ENCODE results near the gene IGSF23.
"Not testable (repeated sequence)": the region's sequence is repeated elsewhere in the genome, so short reads cannot be mapped to it uniquely, and the experiment has no call there.

Gene IGSF23

GRCh38 chr19:44598880-44599279 is 14.5 kb upstream of the IGSF23 start:
- H3K4me3 Mint-ChIP-seq, result no peak overlapping the region

GRCh38 chr19:44600466-44600865 is 12.9 kb upstream of the IGSF23 start:
- Mint-ChIP-seq H3K4me3 (no peak overlapping the region), H3K9me3 (peaks cover 6% of the 10 kb centered on the region), H3K27ac (no peak overlapping the region), H3K4me1 (peaks cover 1% of the 10 kb centered on the region), H3K36me3 (peaks cover 2% of the 10 kb centered on the region), H3K27me3 (peaks cover 3% of the 10 kb centered on the region)

More at GRCh38 chr19:44598880-44599279, 14.5 kb upstream of the IGSF23 start:
- H3K27me3 Mint-ChIP-seq, result peaks cover 7% of the 10 kb centered on the region
- no peak overlapping the region for H3K27ac Mint-ChIP-seq
- no peaks in the 10 kb centered on the region for H3K4me1 Mint-ChIP-seq
- H3K36me3 Mint-ChIP-seq, result peaks cover 2% of the 10 kb centered on the region
- peaks cover 6% of the 10 kb centered on the region for H3K9me3 Mint-ChIP-seq

GRCh38 chr19:44602081-44602480 is 11.3 kb upstream of the IGSF23 start:
- Mint-ChIP-seq H3K27me3 (peaks cover 2% of the 10 kb centered on the region), H3K4me1 (peaks cover 12% of the 10 kb centered on the region), H3K4me3 (no peak overlapping the region), H3K36me3 (peaks cover 2% of the 10 kb centered on the region), H3K27ac (no peak overlapping the region), H3K9me3 (peaks cover 6% of the 10 kb centered on the region)

GRCh38 chr19:44603201-44603945 is 10.0 kb upstream of the IGSF23 start:
- Mint-ChIP-seq H3K9me3 (peaks cover 6% of the 10 kb centered on the region), H3K27me3 (peaks cover 2% of the 10 kb centered on the region), H3K4me1 (peaks cover 25% of the 10 kb centered on the region), H3K27ac (no peak overlapping the region), H3K4me3 (no peak overlapping the region), H3K36me3 (peaks cover 2% of the 10 kb centered on the region)

GRCh38 chr19:44604241-44604640 is 9.1 kb upstream of the IGSF23 start:
- Mint-ChIP-seq H3K4me1 (peaks cover 25% of the 10 kb centered on the region), H3K27ac (no peak overlapping the region), H3K9me3 (peaks cover 4% of the 10 kb centered on the region), H3K27me3 (peaks cover 2% of the 10 kb centered on the region), H3K4me3 (no peak overlapping the region), H3K36me3 (peaks cover 2% of the 10 kb centered on the region)

- Mint-ChIP-seq H3K4me1 (peaks cover 25% of the 10 kb centered on the region), H3K4me3 (no peak overlapping the region), H3K27ac (no peak overlapping the region), H3K27me3 (no peaks in the 10 kb centered on the region), H3K36me3 (no peaks in the 10 kb centered on the region), H3K9me3 (no peaks in the 10 kb centered on the region)
Measured at GRCh38 chr19:44605547-44605946, 7.8 kb upstream of the IGSF23 start.

- Mint-ChIP-seq H3K9me3 (no peaks in the 10 kb centered on the region), H3K4me1 (peaks cover 25% of the 10 kb centered on the region), H3K27ac (peak overlapping the region; percentile 96), H3K36me3 (no peaks in the 10 kb centered on the region), H3K4me3 (peak overlapping the region; percentile 26), H3K27me3 (no peaks in the 10 kb centered on the region)
Measured at GRCh38 chr19:44607049-44607448, 6.3 kb upstream of the IGSF23 start.

- H3K4me3 Mint-ChIP-seq, result no peak overlapping the region
- H3K27ac Mint-ChIP-seq, result no peak overlapping the region
- peaks cover 25% of the 10 kb centered on the region for H3K4me1 Mint-ChIP-seq
- H3K9me3 Mint-ChIP-seq, result no peaks in the 10 kb centered on the region
- no peaks in the 10 kb centered on the region for H3K27me3 Mint-ChIP-seq
- no peaks in the 10 kb centered on the region for H3K36me3 Mint-ChIP-seq
Measured at GRCh38 chr19:44607917-44608316, 5.4 kb upstream of the IGSF23 start.

GRCh38 chr19:44608391-44608821 is 5.0 kb upstream of the IGSF23 start:
- H3K27me3 Mint-ChIP-seq, result no peaks in the 10 kb centered on the region
- H3K36me3 Mint-ChIP-seq, result no peaks in the 10 kb centered on the region
- H3K27ac Mint-ChIP-seq, result no peak overlapping the region
- peaks cover 25% of the 10 kb centered on the region for H3K4me1 Mint-ChIP-seq
- H3K4me3 Mint-ChIP-seq, result no peak overlapping the region
- no peaks in the 10 kb centered on the region for H3K9me3 Mint-ChIP-seq

- Mint-ChIP-seq H3K4me1 (peaks cover 25% of the 10 kb centered on the region), H3K36me3 (no peaks in the 10 kb centered on the region), H3K4me3 (no peak overlapping the region), H3K27me3 (no peaks in the 10 kb centered on the region), H3K9me3 (no peaks in the 10 kb centered on the region), H3K27ac (no peak overlapping the region)
Measured at GRCh38 chr19:44609219-44609618, 4.1 kb upstream of the IGSF23 start.

GRCh38 chr19:44610497-44610896 is 2.9 kb upstream of the IGSF23 start:
- H3K9me3 Mint-ChIP-seq, H3K27me3 Mint-ChIP-seq, H3K27ac Mint-ChIP-seq, H3K36me3 Mint-ChIP-seq, H3K4me3 Mint-ChIP-seq: not testable (repeated sequence)
- peaks cover 24% of the 10 kb centered on the region for H3K4me1 Mint-ChIP-seq

- Mint-ChIP-seq H3K36me3 (no peaks in the 10 kb centered on the region), H3K27me3 (no peaks in the 10 kb centered on the region), H3K27ac (no peak overlapping the region), H3K4me1 (peaks cover 15% of the 10 kb centered on the region), H3K9me3 (no peaks in the 10 kb centered on the region), H3K4me3 (no peak overlapping the region)
Measured at GRCh38 chr19:44611812-44612295, 1.5 kb upstream of the IGSF23 start.

- Mint-ChIP-seq H3K4me3 (no peak overlapping the region), H3K36me3 (no peaks in the 10 kb centered on the region), H3K27me3 (no peaks in the 10 kb centered on the region), H3K27ac (no peak overlapping the region), H3K9me3 (no peaks in the 10 kb centered on the region), H3K4me1 (no peaks in the 10 kb centered on the region)
Measured at GRCh38 chr19:44614313-44614712, 950 bp downstream of the IGSF23 start.

GRCh38 chr19:44615863-44616247 is 2.5 kb downstream of the IGSF23 start:
- Mint-ChIP-seq H3K4me1 (no peaks in the 10 kb centered on the region), H3K9me3 (no peaks in the 10 kb centered on the region), H3K27ac (no peak overlapping the region), H3K36me3 (no peaks in the 10 kb centered on the region), H3K4me3 (no peak overlapping the region), H3K27me3 (no peaks in the 10 kb centered on the region)

GRCh38 chr19:44617110-44617880 is 3.9 kb downstream of the IGSF23 start:
- Mint-ChIP-seq H3K4me3 (no peak overlapping the region), H3K36me3 (no peaks in the 10 kb centered on the region)

GRCh38 chr19:44618640-44619357 is 5.4 kb downstream of the IGSF23 start:
- Mint-ChIP-seq H3K4me3 (no peak overlapping the region), H3K27me3 (no peaks in the 10 kb centered on the region), H3K9me3 (no peaks in the 10 kb centered on the region), H3K4me1 (no peaks in the 10 kb centered on the region), H3K27ac (no peak overlapping the region), H3K36me3 (no peaks in the 10 kb centered on the region)

More at GRCh38 chr19:44617110-44617880, 3.9 kb downstream of the IGSF23 start:
- Mint-ChIP-seq H3K9me3 (no peaks in the 10 kb centered on the region), H3K27me3 (no peaks in the 10 kb centered on the region), H3K27ac (no peak overlapping the region), H3K4me1 (no peaks in the 10 kb centered on the region)

Data from activated naive CD4-positive, alpha-beta T cell treated with anti-CD3 and anti-CD28 coated beads, Interleukin-2, amount 50 U/mL, for 24 hours (primary cell).